GM18502 (cell line): ENCODE results near the gene PANX1.

ENCODE experiments used
- ATAC-seq: cut with Tn5 transposase; IDR thresholded peaks from one replicate; pipeline ENCODE4 v1.9.1; 2021; ENCODE audit warnings: mild to moderate bottlenecking; ENCODE audit not compliant: unreplicated experiment, poor library complexity

The PANX1 gene

GRCh38 chr11:94128291-94128745, 323 bp upstream of the PANX1 start:
- ATAC-seq: peak; percentile 26

- no peak for ATAC-seq
Observed at GRCh38 chr11:94129512-94130297, 1.1 kb downstream of the PANX1 start.

GRCh38 chr11:94130298-94131046, 1.8 kb downstream of the PANX1 start:
- ATAC-seq: no peak

GRCh38 chr11:94131047-94131717, 2.5 kb downstream of the PANX1 start:
- no peak for ATAC-seq

- no peak for ATAC-seq
Observed at GRCh38 chr11:94131718-94132115, 3.1 kb downstream of the PANX1 start.

GRCh38 chr11:94132152-94132558, 3.5 kb downstream of the PANX1 start:
- no peak for ATAC-seq

GRCh38 chr11:94132823-94133408, 4.3 kb downstream of the PANX1 start:
- ATAC-seq: no peak

- ATAC-seq: no peak
Observed at GRCh38 chr11:94133752-94134151, 5.1 kb downstream of the PANX1 start.

- ATAC-seq: peak; percentile 68
Observed at GRCh38 chr11:94134651-94135512, 6.2 kb downstream of the PANX1 start.

GRCh38 chr11:94139416-94139815, 10.8 kb downstream of the PANX1 start:
- ATAC-seq: no peak

GRCh38 chr11:94140154-94140655, 11.6 kb downstream of the PANX1 start:
- no peak for ATAC-seq

GRCh38 chr11:94141511-94142307, 13.1 kb downstream of the PANX1 start:
- no peak for ATAC-seq

- no peak for ATAC-seq
Observed at GRCh38 chr11:94142308-94143281, 14.0 kb downstream of the PANX1 start.

GRCh38 chr11:94144216-94144615, 15.6 kb downstream of the PANX1 start:
- ATAC-seq: no peak

- no peak for ATAC-seq
Observed at GRCh38 chr11:94144664-94145063, 16.0 kb downstream of the PANX1 start.

GRCh38 chr11:94145431-94145830, 16.8 kb downstream of the PANX1 start:
- ATAC-seq: no peak

- no peak for ATAC-seq
Observed at GRCh38 chr11:94145916-94146315, 17.3 kb downstream of the PANX1 start.

GRCh38 chr11:94147433-94147845, 18.8 kb downstream of the PANX1 start:
- ATAC-seq: no peak
